Lower leg skin (tissue), 4 donors: ENCODE measurements around the gene CCN5. TPM values are rescaled to one million over a fixed set of nuclear protein-coding genes. Genes with fewer than 3 reads are reported as not detected.

ENCODE experiments used
- DNase-seq, 2 donors: peaks; one replicate each; pipeline ENCODE4 v3.0.0-alpha.2; 2019; ENCODE audit warnings: low spot score in 2 of 2
- H3K4me3 ChIP-seq: fragments of 200-600 bp; sonication (generic); 2 replicates; pipeline ENCODE4 v1.5.1; 2017; ENCODE audit warnings: mild to moderate bottlenecking, low read depth; ENCODE audit not compliant: poor library complexity, severe bottlenecking
- POLR2A ChIP-seq, 2 donors: fragments of 450-650 bp; IDR thresholded peaks; one replicate each; pipeline ENCODE4 v1.6.1; 2016 to 2017; ENCODE audit warnings: antibody characterized with exemption in 2 of 2, mild to moderate bottlenecking in 1 of 2, moderate library complexity in 1 of 2
- WGBS, 2 donors: methylation state at CpG; one replicate each; pipeline ENCODE4 v1.1.5; 2018; 5-methylcytosine and 5-hydroxymethylcytosine counted together
- intact Hi-C: fragments of 100-400 bp; cut with DNase I; formaldehyde crosslinking; loops from one replicate; pipeline ENCODE4 v1.15.0; 2023; ENCODE audit warnings: low total_unique reads
- total RNA-seq, 4 donors: library from RNA; depleted of rRNA; stranded (reverse); fragments of >200 nt; gene quantifications; one replicate each; pipeline ENCODE4 v1.1.0, GENCODE V29; 2016
- TF ChIP-seq, protein P1 (sequence below), 3 donors: fragments of 450-650 bp; IDR thresholded peaks; one replicate each; pipeline ENCODE4 v1.5.1; 2016; ENCODE audit warnings: antibody characterized with exemption in 3 of 3, mild to moderate bottlenecking in 3 of 3, moderate library complexity in 2 of 3

The CCN5 gene
- total RNA-seq, 4 donors from 2014 or later, result 50.8 to 481 (median 81.3) TPM

DNA sequence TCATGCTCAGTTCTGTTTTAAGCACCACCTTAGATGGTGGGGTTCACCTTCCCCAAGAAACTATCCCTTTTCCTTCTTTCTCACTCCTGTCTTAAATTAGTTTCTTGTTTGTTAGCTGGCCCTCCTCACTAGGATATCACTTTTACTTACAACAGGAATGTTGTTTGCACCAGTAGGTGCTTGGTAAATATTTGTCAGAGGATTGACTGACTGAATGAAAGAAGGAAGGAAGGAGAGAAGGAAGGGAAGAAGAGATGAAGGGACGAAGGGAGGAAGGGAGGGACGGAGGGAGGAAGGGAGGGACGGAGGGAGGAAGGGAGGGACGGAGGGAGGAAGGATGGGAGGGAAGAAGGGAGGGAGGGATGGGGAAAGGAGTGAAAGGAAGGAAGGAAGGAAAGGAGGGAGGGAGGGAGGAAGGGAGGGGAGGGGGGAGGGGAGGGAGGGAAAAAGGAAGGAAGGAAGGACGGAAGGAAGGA lies 30.0 kb downstream of the CCN5 start:
- DNase-seq, result no peak
- TF ChIP-seq, protein P1, sequence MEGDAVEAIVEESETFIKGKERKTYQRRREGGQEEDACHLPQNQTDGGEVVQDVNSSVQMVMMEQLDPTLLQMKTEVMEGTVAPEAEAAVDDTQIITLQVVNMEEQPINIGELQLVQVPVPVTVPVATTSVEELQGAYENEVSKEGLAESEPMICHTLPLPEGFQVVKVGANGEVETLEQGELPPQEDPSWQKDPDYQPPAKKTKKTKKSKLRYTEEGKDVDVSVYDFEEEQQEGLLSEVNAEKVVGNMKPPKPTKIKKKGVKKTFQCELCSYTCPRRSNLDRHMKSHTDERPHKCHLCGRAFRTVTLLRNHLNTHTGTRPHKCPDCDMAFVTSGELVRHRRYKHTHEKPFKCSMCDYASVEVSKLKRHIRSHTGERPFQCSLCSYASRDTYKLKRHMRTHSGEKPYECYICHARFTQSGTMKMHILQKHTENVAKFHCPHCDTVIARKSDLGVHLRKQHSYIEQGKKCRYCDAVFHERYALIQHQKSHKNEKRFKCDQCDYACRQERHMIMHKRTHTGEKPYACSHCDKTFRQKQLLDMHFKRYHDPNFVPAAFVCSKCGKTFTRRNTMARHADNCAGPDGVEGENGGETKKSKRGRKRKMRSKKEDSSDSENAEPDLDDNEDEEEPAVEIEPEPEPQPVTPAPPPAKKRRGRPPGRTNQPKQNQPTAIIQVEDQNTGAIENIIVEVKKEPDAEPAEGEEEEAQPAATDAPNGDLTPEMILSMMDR (IDR thresholded peaks at IDR 0.05), result no peak
- TF ChIP-seq POLR2A (IDR thresholded peaks at IDR 0.05), result no peak
- intact Hi-C loops, result no loop called here
- no peak overlapping the region for H3K4me3 ChIP-seq
- WGBS, 2 donors, result 23 to 24% methylated on average over 5 of the region's 5 CpGs

DNA sequence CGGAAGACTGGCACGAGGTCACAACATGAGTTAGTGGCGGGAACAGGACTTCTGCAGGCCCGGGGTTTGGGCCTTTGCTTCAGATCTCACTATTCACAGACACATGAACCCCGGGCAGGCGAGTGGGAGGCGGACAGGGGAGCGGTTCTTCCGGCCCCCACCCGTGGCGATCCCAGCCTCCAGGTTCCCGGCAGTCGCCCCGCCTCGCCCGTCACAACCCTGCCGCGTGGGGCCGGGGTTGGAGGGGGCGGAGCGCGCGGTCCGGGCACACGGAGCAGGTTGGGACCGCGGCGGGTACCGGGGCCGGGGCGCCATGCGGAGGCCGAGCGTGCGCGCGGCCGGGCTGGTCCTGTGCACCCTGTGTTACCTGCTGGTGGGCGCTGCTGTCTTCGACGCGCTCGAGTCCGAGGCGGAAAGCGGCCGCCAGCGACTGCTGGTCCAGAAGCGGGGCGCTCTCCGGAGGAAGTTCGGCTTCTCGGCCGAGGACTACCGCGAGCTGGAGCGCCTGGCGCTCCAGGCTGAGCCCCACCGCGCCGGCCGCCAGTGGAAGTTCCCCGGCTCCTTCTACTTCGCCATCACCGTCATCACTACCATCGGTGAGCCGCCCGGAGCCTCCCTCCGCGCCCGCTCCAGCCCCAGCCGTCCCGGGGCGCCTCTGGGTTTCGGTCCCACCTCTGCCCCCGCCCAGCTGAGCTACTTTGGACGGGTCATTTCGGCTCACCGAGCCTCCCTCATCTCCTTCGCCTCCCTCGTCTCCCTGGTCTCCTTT lies 30.6 kb downstream of the CCN5 start, which contains the start of gene KCNK15:
TSS of gene KCNK15 (plus strand) at position 268 of the 769 bp plus-strand sequence. CDS start at position 314, 46 bp downstream.
- WGBS, 2 donors, result 1% methylated on average over 48 to 59 of the region's 81 CpGs
- intact Hi-C loops, result no loop called here
- peak within 1 kb of the TSS; percentile 42 for H3K4me3 ChIP-seq
- TF ChIP-seq, protein P1 (IDR thresholded peaks at IDR 0.05), result no peak
- TF ChIP-seq POLR2A (IDR thresholded peaks at IDR 0.05), result no peak
- DNase-seq, result peak in 1 of 2 donors; percentile 93

DNA sequence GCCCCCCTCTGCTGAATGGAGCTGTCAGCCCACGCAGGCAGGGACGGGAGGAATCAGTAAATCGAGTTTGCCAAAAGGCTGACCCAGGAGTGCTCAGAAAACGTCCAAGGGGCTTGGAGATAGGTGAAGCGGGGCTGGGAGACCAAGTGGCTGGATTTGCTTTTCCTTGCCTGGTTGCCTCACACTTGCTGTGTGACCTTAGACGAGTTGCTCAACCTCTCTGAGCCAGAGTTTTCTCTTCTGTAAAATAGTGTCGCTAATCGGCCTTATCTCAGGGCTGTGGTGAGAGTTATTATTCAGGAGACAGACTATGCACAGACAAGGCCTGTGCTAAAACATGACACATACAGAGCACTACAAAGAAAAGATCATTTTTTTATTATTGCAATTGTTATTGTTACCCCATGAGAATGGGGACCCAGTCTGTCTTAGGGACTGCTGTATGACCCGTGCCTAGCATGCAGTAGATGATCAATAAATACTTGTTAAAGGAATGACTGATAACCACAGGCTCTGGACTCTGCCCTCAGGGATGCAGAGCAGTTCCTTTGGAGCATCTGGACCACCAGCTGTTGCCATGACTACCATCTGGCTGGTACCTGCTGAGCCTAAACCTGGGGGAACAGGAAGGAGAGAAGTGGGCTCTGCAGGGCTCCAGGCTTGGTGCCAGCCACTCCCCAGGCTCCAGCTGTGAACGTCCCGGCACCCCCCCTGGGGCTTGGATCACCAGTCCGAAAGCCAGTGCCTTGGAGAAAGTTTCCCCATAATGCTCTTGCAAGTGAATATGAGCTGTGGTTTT lies 31.4 kb downstream of the CCN5 start:
- intact Hi-C loops, result no loop called here
- peak overlapping the region; percentile 42 for H3K4me3 ChIP-seq
- DNase-seq, result no peak
- 27 to 28% methylated on average over 12 of the region's 12 CpGs for WGBS, 2 donors
- TF ChIP-seq POLR2A (IDR thresholded peaks at IDR 0.05), result no peak
- TF ChIP-seq, protein P1 (IDR thresholded peaks at IDR 0.05), result no peak

DNA sequence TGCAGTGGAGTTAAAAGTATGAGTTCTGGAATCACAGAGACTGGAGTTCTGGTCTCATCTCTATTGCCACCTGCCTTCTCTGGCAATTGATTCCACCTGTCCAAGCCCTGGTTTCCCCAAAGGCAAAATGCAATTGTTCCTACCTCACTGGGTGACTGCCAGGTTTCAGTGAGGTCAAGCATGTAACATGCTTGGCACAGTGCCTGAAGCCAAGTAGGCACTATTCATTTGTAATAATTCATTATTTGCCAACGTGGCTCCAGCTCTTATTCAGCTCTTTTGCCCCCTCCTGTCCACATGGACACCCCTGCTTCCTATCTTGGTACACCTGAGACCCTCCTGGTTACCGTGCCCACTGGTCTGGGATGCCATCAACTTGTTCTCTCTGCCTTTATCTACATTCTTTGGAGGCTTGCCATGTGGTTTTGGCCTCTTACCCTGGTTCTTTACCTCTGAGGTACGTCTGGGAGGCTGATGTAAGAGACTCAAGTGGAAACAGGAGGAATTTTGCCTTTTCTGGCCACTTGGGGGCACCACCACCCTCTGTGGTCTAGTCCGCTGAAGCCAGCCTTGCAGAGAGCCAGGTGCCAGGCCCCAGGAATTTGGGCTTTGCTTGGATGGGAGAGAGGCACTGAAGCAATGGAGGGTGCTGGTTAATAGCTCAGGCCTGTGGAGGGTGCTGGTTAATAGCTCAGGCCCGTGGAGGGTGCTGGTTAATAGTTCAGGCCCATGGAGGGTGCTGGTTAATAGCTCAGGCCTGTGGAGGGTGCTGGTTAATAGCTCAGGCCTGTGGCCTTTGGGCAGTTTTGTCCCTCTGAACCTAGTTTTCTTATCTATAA lies 32.2 kb downstream of the CCN5 start:
- DNase-seq, result peak; percentile 72 to 96
- H3K4me3 ChIP-seq, result no peak overlapping the region
- intact Hi-C loops, result no loop called here
- whole genome bisulfite sequencing, 2 donors, result 5 to 7% methylated on average over 5 of the region's 5 CpGs
- TF ChIP-seq, protein P1 (IDR thresholded peaks at IDR 0.05), result peak in 1 of 3 donors; percentile 10
- TF ChIP-seq POLR2A (IDR thresholded peaks at IDR 0.05), result no peak

DNA sequence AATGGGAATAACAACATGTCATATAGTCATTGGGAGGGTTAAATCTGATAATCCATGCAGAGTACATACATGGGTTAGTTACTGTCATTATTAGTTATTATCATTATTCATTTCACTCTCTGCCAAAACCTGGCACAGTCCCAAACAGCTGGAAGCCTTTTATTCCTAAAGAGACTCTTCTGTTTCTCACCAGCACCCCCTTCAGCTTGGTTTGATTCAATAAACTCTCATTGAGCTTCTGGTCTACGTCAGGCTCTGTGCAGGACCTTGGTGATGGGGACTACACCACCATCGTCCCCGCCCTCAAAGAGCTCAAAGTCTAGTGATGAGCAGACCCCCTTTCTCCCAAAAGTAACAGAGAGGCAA lies 32.8 kb downstream of the CCN5 start:
- DNase-seq, result no peak
- WGBS, 2 donors, result 74 to 90% methylated on average over 3 of the region's 3 CpGs
- intact Hi-C loops, result no loop called here
- TF ChIP-seq POLR2A (IDR thresholded peaks at IDR 0.05), result no peak
- TF ChIP-seq, protein P1 (IDR thresholded peaks at IDR 0.05), result no peak
- no peak overlapping the region for H3K4me3 ChIP-seq
